OCI-LY7 (cell line): ENCODE measurements around the gene CDC42EP3. TPM values are rescaled to one million over a fixed set of nuclear protein-coding genes. Genes with fewer than 3 reads are reported as not detected.

Experiments used
- BruUV-seq: library from RNA; stranded (reverse); fragments of 400-500 nt; replicated peaks from 2 replicates; lab custom pipeline; 2021; lab: Mats Ljungman, UMichigan
- CTCF ChIA-PET: fragments of 300-600 bp; sonication (Branson Sonifier 250); formaldehyde crosslinking; loops from one replicate; lab custom pipeline; 2022; ENCODE audit warnings: antibody characterized with exemption; ENCODE audit not compliant: unreplicated experiment; lab: Charles Lee
- POLR2A ChIA-PET: fragments of 300-600 bp; sonication (Branson Sonifier 250); formaldehyde crosslinking; loops from one replicate; lab custom pipeline; 2022; ENCODE audit warnings: antibody characterized with exemption; lab: Charles Lee
- DNase-seq: peaks from one replicate; pipeline ENCODE4 v3.0.0-alpha.2; 2015; ENCODE audit warnings: low spot score
- H2AFZ ChIP-seq: fragments of 200-600 bp; sonication (generic), shearing (Covaris generic); 2 replicates; pipeline ENCODE4 v1.6.1; 2014; ENCODE audit warnings: mild to moderate bottlenecking, antibody characterized with exemption, low read length, moderate library complexity
- H3K27ac ChIP-seq: fragments of 200-600 bp; sonication (generic); 2 replicates; pipeline ENCODE4 v1.5.1; 2014; ENCODE audit warnings: mixed run types, low read depth, mild to moderate bottlenecking, moderate library complexity, low read length, inconsistent platforms; ENCODE audit not compliant: poor library complexity, severe bottlenecking
- H3K36me3 ChIP-seq: fragments of 200-600 bp; sonication (generic); 2 replicates; pipeline ENCODE4 v1.6.1; 2014; ENCODE audit warnings: mild to moderate bottlenecking, antibody characterized with exemption, low read length, moderate library complexity, mixed read lengths; ENCODE audit not compliant: insufficient read depth
- H3K4me1 ChIP-seq: fragments of 200-600 bp; sonication (generic); 2 replicates; pipeline ENCODE4 v1.5.1; 2014; ENCODE audit warnings: mild to moderate bottlenecking, low read length; ENCODE audit not compliant: insufficient read depth, poor library complexity, severe bottlenecking
- H3K4me2 ChIP-seq: fragments of 200-600 bp; sonication (generic); 2 replicates; pipeline ENCODE4 v1.6.1; 2014; ENCODE audit warnings: mild to moderate bottlenecking, low read length
- H3K4me3 ChIP-seq: fragments of 200-600 bp; sonication (generic); 2 replicates; pipeline ENCODE4 v1.5.1; 2014; ENCODE audit warnings: mild to moderate bottlenecking, low read depth, low read length; ENCODE audit not compliant: poor library complexity, severe bottlenecking
- H3K79me2 ChIP-seq: fragments of 200-600 bp; sonication (generic); 2 replicates; pipeline ENCODE4 v1.6.1; 2016; ENCODE audit warnings: low read depth, mild to moderate bottlenecking, low read length, moderate library complexity, mixed read lengths; ENCODE audit not compliant: insufficient read depth
- H3K9me2 ChIP-seq: fragments of 200-600 bp; sonication (generic); 2 replicates; pipeline ENCODE4 v1.6.1; 2016; ENCODE audit warnings: mild to moderate bottlenecking, low read length, mixed read lengths; ENCODE audit not compliant: insufficient read depth
- H3K9me3 ChIP-seq: fragments of 200-600 bp; sonication (generic); 2 replicates; pipeline ENCODE4 v1.6.1; 2014; ENCODE audit warnings: mild to moderate bottlenecking, mixed run types, low read length, mixed read lengths
- H4K20me1 ChIP-seq: fragments of 200-600 bp; sonication (generic); 2 replicates; pipeline ENCODE4 v1.6.1; 2014; ENCODE audit warnings: mild to moderate bottlenecking, antibody characterized with exemption, low read length, moderate library complexity, mixed read lengths; ENCODE audit not compliant: insufficient read depth
- CTCF ChIP-seq: fragments of 200-600 bp; sonication (generic); conservative IDR thresholded peaks from 2 replicates; pipeline ENCODE4 v1.5.1; 2014; ENCODE audit warnings: mild to moderate bottlenecking, antibody characterized with exemption, low read length, moderate library complexity, mixed read lengths
- EZH2phosphoT487 ChIP-seq: fragments of 200-600 bp; sonication (generic); IDR thresholded peaks from 2 replicates; pipeline ENCODE4 v1.6.1; 2018; ENCODE audit warnings: low read depth, borderline replicate concordance, mild to moderate bottlenecking, mixed run types, antibody characterized with exemption, low read length, moderate library complexity, mixed read lengths
- intact Hi-C: fragments of 100-400 bp; cut with micrococcal nuclease; formaldehyde crosslinking; loops from one replicate; pipeline ENCODE4 v1.10.0; 2022; ENCODE audit not compliant: unreplicated experiment
- total RNA-seq, 2 experiments: library from RNA; depleted of rRNA in 1 of 2; stranded (reverse); fragments of >200 nt in 1 of 2; shearing (Covaris generic) in 1 of 2; gene quantifications; 2 replicates each; pipeline ENCODE4 v1.2.3, GENCODE V29; 2014 to 2022

CDC42EP3 gene
- total RNA-seq, 2 experiments from 2014 or later = 7.2 to 22.9 TPM

- POLR2A ChIA-PET = interaction anchor here (0.6 kb wide), 1 partner anchor 319 kb away, joined by 4 read pairs; no protein-coding TSS in a partner anchor
- no peaks in the 10 kb centered on the region for H3K4me1 ChIP-seq
- BruUV-seq = no TSS peak
- intact Hi-C loops = no loop called here
- CTCF ChIA-PET = no interaction called here
- H2AFZ ChIP-seq = no peak overlapping the region
- no peak overlapping the region for H3K4me2 ChIP-seq
- no peak overlapping the region for H3K27ac ChIP-seq
- DNase-seq = no peak
- no peaks in the 10 kb centered on the region for H3K36me3 ChIP-seq
- no peak for TF ChIP-seq CTCF
- no peak for TF ChIP-seq EZH2phosphoT487
- no peaks in the 10 kb centered on the region for H3K9me3 ChIP-seq
- no peaks in the 10 kb centered on the region for H3K9me2 ChIP-seq
- no peaks in the 10 kb centered on the region for H3K79me2 ChIP-seq
- H3K4me3 ChIP-seq = no peak overlapping the region
- no peaks in the 10 kb centered on the region for H4K20me1 ChIP-seq
Observed at GRCh38 chr2:37682473-37682872, 11.0 kb upstream of the CDC42EP3 start.

GRCh38 chr2:37681587-37681986 is 10.1 kb upstream of the CDC42EP3 start:
- CTCF ChIA-PET = no interaction called here
- DNase-seq = no peak
- Histone ChIP-seq H3K4me3 (no peak overlapping the region), H3K4me1 (no peaks in the 10 kb centered on the region), H2AFZ (no peak overlapping the region), H3K27ac (no peak overlapping the region), H3K4me2 (no peak overlapping the region), H3K36me3 (no peaks in the 10 kb centered on the region), H4K20me1 (no peaks in the 10 kb centered on the region), H3K9me3 (no peaks in the 10 kb centered on the region), H3K79me2 (no peaks in the 10 kb centered on the region), H3K9me2 (no peaks in the 10 kb centered on the region)
- POLR2A ChIA-PET = no interaction called here
- intact Hi-C loops = no loop called here
- no TSS peak for BruUV-seq
- TF ChIP-seq EZH2phosphoT487 = no peak
- no peak for TF ChIP-seq CTCF

- intact Hi-C loops = no loop called here
- H3K9me3 ChIP-seq = no peaks in the 10 kb centered on the region
- DNase-seq = no peak
- no peak overlapping the region for H3K27ac ChIP-seq
- H3K79me2 ChIP-seq = no peaks in the 10 kb centered on the region
- no peak overlapping the region for H2AFZ ChIP-seq
- no peaks in the 10 kb centered on the region for H4K20me1 ChIP-seq
- ChIA-PET CTCF (no interaction called here), POLR2A (no interaction called here)
- H3K36me3 ChIP-seq = no peaks in the 10 kb centered on the region
- H3K4me3 ChIP-seq = no peak overlapping the region
- H3K4me1 ChIP-seq = peaks cover 7% of the 10 kb centered on the region
- no peak overlapping the region for H3K4me2 ChIP-seq
- TF ChIP-seq EZH2phosphoT487 (no peak), CTCF (no peak)
- H3K9me2 ChIP-seq = no peaks in the 10 kb centered on the region
- BruUV-seq = no TSS peak
Observed at GRCh38 chr2:37679072-37679695, 7.7 kb upstream of the CDC42EP3 start.
